Natural killer cell treated with Interleukin-12 subunit alpha and Interleukin-12 subunit beta and Interleukin-15 and Interleukin-18, amount 100 ng/mL, for 72 hours (primary cell): ENCODE data around the gene NUSAP1. TPM values are rescaled to one million over a fixed set of nuclear protein-coding genes. Genes with fewer than 3 reads are reported as not detected.
"Not testable (repeated sequence)": the region's sequence is repeated elsewhere in the genome, so short reads cannot be mapped to it uniquely, and the experiment has no call there.

Experiments used
- ATAC-seq, 2 donors: fragments of 150-1000 bp; cut with Tn5 transposase in 1 of 2; sonication (Bioruptor Pico), chemical (Tn5 transposase) in 1 of 2; 2 replicates each; pipeline ENCODE4 v1.10.0; 2021
- DNase-seq: peaks from one replicate; pipeline ENCODE4 v3.0.0; 2022; ENCODE audit warnings: low spot score
- H3K27ac Mint-ChIP-seq, 2 donors: 1 replicate in 1 of 2; 2 replicates in 1 of 2; pipeline ENCODE4 v1.8.0; 2022; ENCODE audit warnings: mixed read lengths in 2 of 2, mild to moderate bottlenecking in 1 of 2, moderate library complexity in 1 of 2
- H3K27me3 Mint-ChIP-seq, 2 donors: 1 replicate in 1 of 2; 2 replicates in 1 of 2; pipeline ENCODE4 v1.8.0; 2022; ENCODE audit warnings: mixed read lengths in 2 of 2
- H3K36me3 Mint-ChIP-seq: one replicate; pipeline ENCODE4 v1.8.0; 2022; ENCODE audit warnings: mixed read lengths
- H3K4me1 Mint-ChIP-seq, 2 donors: 1 replicate in 1 of 2; 2 replicates in 1 of 2; pipeline ENCODE4 v1.8.0; 2022; ENCODE audit warnings: low read depth in 2 of 2, mixed read lengths in 2 of 2, mild to moderate bottlenecking in 1 of 2
- H3K4me3 Mint-ChIP-seq: one replicate; pipeline ENCODE4 v1.8.0; 2022; ENCODE audit warnings: mixed read lengths
- H3K9me3 Mint-ChIP-seq: 2 replicates; pipeline ENCODE4 v1.8.0; 2022; ENCODE audit warnings: mixed read lengths
- total RNA-seq, 2 donors: library from RNA; stranded (reverse); gene quantifications; one replicate each; pipeline ENCODE4 v1.2.3, GENCODE V29; 2022

The NUSAP1 gene
- total RNA-seq, 2 donors from 2014 or later: 80.5 to 118 TPM

DNA sequence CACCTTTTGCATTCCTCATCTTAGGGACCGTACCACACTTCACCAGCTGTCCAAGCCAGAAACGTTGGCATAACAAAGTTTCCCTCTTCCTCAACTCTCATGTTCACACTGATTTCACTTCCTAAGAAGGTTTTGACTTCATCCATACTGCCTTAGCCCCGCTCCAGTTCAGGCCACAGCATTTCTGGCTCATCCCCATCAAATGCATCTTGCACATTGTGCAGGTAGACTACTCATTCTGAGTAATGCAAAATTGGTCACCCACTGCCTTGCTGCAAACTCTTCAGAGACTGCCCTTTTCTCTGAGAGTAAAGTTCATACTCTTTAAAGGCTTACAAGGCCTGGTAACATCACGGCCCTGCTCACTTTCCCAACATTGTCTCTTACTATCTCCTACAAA is 8.8 kb downstream of the NUSAP1 start:
- Mint-ChIP-seq H3K4me3 (no peak overlapping the region), H3K27me3 (no peaks in the 10 kb centered on the region), H3K36me3 (peaks cover 28% of the 10 kb centered on the region), H3K27ac (no peak overlapping the region), H3K9me3 (no peaks in the 10 kb centered on the region), H3K4me1 (peaks cover 15 to 16% of the 10 kb centered on the region in 2 donors)
- ATAC-seq (no peak), DNase-seq (no peak)

- peaks cover 12% of the 10 kb centered on the region for H3K36me3 Mint-ChIP-seq
- ATAC-seq: no peak
Measured at GRCh38 chr15:41347236-41347635, 14.6 kb downstream of the NUSAP1 start.

DNA sequence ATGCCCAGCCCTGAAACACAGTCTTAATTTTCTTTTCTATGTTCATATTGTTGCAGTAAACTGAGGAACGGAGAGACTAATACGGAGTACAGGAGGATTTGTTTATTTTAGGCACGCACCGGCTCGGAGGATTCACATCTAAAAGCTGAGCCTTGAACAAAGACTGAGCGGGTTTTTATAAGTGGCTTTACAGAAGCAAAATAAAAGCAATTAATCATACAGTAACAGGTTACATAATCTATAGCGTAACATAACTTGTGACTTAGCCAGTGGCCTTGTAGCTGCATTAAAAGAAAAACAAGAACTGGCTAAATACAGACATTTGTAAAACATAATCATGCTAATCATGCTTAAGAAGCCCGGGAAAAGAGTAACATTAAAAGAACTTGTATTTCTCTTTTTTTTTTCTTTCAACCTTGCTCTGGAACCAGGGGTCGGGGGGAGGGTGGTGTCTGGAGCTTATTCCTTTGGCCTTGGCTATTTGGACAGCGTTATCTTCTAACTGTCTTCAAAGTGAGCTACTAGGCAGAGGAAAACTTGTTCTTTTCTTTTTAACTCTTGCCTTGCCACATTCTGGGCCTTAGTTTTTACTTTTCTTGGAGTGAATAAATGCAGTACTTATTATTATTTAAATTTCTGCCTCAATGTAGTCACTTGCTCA is 17.5 kb downstream of the NUSAP1 start:
- no peaks in the 10 kb centered on the region for H3K9me3 Mint-ChIP-seq
- no peak overlapping the region for H3K27ac Mint-ChIP-seq
- ATAC-seq: no peak
- peaks cover 12% of the 10 kb centered on the region for H3K36me3 Mint-ChIP-seq
- no peaks in the 10 kb centered on the region for H3K4me1 Mint-ChIP-seq
- H3K27me3 Mint-ChIP-seq: no peaks in the 10 kb centered on the region
- H3K4me3 Mint-ChIP-seq: no peak overlapping the region
- DNase-seq: no peak

More at GRCh38 chr15:41347236-41347635, 14.6 kb downstream of the NUSAP1 start:
- no peak for DNase-seq
- no peaks in the 10 kb centered on the region for H3K27me3 Mint-ChIP-seq
- H3K4me1 Mint-ChIP-seq: no peaks in the 10 kb centered on the region
- H3K27ac Mint-ChIP-seq: no peak overlapping the region
- H3K9me3 Mint-ChIP-seq: no peaks in the 10 kb centered on the region
- H3K4me3 Mint-ChIP-seq: no peak overlapping the region

DNA sequence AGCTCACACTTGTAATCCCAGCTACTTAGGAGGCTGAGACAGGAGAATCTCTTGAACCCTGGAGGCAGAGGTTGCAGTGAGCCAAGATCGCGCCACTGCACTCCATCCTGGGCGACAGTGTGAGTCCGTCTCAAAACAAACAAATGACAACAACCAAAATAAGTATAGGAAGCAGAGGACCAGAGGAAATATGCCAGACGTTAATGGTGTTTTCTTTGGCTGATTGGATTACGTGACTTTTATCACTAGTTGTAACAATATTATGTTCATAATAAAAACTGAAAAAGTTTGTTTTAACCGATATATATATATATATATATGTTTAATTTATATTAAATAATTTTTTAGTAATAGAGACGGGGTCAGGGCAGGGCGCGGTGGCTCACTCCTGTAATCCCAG is 21.7 kb downstream of the NUSAP1 start:
- DNase-seq (no peak), ATAC-seq (no peak)
- no peaks in the 10 kb centered on the region for H3K4me1 Mint-ChIP-seq

GRCh38 chr15:41367418-41367817 is 34.7 kb downstream of the NUSAP1 start:
- Mint-ChIP-seq H3K27me3 (no peaks in the 10 kb centered on the region), H3K4me3 (no peak overlapping the region), H3K4me1 (no peaks in the 10 kb centered on the region), H3K27ac (no peak overlapping the region), H3K9me3 (no peaks in the 10 kb centered on the region), H3K36me3 (no peaks in the 10 kb centered on the region)
- no peak for ATAC-seq
- no peak for DNase-seq

More for the DNA sequence above, 21.7 kb downstream of the NUSAP1 start:
- Mint-ChIP-seq H3K4me3 (no peak overlapping the region), H3K27ac (no peak overlapping the region), H3K36me3 (peaks cover 7% of the 10 kb centered on the region), H3K27me3 (no peaks in the 10 kb centered on the region), H3K9me3 (no peaks in the 10 kb centered on the region)

- Mint-ChIP-seq H3K36me3 (no peaks in the 10 kb centered on the region), H3K27ac (no peak overlapping the region), H3K27me3 (no peaks in the 10 kb centered on the region), H3K4me1 (no peaks in the 10 kb centered on the region), H3K4me3 (no peak overlapping the region), H3K9me3 (no peaks in the 10 kb centered on the region)
- ATAC-seq (no peak), DNase-seq (no peak)
Measured at GRCh38 chr15:41377978-41378377, 45.3 kb downstream of the NUSAP1 start.

- H3K4me3 Mint-ChIP-seq, H3K27me3 Mint-ChIP-seq, DNase-seq, H3K27ac Mint-ChIP-seq, H3K9me3 Mint-ChIP-seq, H3K36me3 Mint-ChIP-seq, ATAC-seq, H3K4me1 Mint-ChIP-seq: not testable (repeated sequence)
Measured at GRCh38 chr15:41383974-41384749, 51.5 kb downstream of the NUSAP1 start.

- Mint-ChIP-seq H3K36me3 (peaks cover 2% of the 10 kb centered on the region), H3K4me1 (peaks cover 0 to 6% of the 10 kb centered on the region in 2 donors), H3K9me3 (no peaks in the 10 kb centered on the region), H3K4me3 (no peak overlapping the region), H3K27me3 (no peaks in the 10 kb centered on the region), H3K27ac (no peak overlapping the region)
- ATAC-seq (no peak), DNase-seq (no peak)
Measured at GRCh38 chr15:41387646-41388045, 55.0 kb downstream of the NUSAP1 start.

DNA sequence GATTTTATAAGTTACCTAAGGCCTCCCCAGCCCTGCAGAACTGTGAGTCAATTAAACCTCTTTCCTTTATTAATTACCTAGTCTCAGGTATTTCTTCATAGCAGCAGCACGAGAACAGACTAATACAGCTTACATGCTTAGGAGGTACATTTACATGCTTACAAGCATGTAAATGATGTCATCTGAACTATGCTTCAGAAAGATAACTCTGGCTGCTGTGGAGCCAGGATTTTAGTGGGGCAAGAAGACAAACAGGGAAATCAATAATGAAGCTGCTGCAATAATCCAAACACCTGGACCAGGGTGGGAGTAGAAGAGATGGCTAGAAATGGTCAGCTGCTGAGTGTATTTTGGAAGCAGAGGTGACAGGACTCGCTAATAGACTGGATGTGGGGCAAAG is 60.0 kb downstream of the NUSAP1 start:
- ATAC-seq (no peak), DNase-seq (no peak)
- H3K36me3 Mint-ChIP-seq: peaks cover 19% of the 10 kb centered on the region
- H3K4me3 Mint-ChIP-seq: no peak overlapping the region
- H3K9me3 Mint-ChIP-seq: no peaks in the 10 kb centered on the region
- H3K27me3 Mint-ChIP-seq: no peaks in the 10 kb centered on the region
- H3K4me1 Mint-ChIP-seq: peaks cover 9 to 18% of the 10 kb centered on the region in 2 donors
- no peak overlapping the region for H3K27ac Mint-ChIP-seq

DNA sequence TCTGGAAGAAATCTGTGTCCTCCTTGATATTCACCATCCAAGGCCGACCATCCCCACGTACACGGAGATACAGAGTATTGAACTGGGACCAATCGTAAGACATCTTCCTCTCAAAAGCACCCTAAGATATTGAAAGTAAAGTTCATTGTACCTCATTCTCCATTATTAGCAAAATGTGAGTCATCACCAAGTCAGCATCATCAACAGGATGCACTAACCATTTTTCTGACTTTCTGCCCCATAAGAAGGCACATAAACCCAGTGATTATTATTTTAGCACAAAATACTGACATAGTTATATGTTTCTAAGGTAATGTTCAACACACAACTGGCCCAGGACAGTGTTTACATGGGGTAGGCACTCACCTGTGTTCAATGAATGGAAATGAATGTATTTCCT is 62.2 kb downstream of the NUSAP1 start:
- H3K27me3 Mint-ChIP-seq: no peaks in the 10 kb centered on the region
- peaks cover 19% of the 10 kb centered on the region for H3K36me3 Mint-ChIP-seq
- peaks cover 9 to 18% of the 10 kb centered on the region in 2 donors for H3K4me1 Mint-ChIP-seq
- H3K4me3 Mint-ChIP-seq: no peak overlapping the region
- ATAC-seq: no peak
- no peaks in the 10 kb centered on the region for H3K9me3 Mint-ChIP-seq
- H3K27ac Mint-ChIP-seq: no peak overlapping the region
- no peak for DNase-seq

GRCh38 chr15:41396111-41396510 is 63.4 kb downstream of the NUSAP1 start:
- H3K27ac Mint-ChIP-seq: peak overlapping the region in 1 of 2 donors; percentile 6
- no peak for DNase-seq
- H3K36me3 Mint-ChIP-seq: peaks cover 19% of the 10 kb centered on the region
- no peak for ATAC-seq
- H3K4me1 Mint-ChIP-seq: peaks cover 9 to 18% of the 10 kb centered on the region in 2 donors
- no peaks in the 10 kb centered on the region for H3K9me3 Mint-ChIP-seq
- H3K27me3 Mint-ChIP-seq: no peaks in the 10 kb centered on the region
- H3K4me3 Mint-ChIP-seq: no peak overlapping the region

DNA sequence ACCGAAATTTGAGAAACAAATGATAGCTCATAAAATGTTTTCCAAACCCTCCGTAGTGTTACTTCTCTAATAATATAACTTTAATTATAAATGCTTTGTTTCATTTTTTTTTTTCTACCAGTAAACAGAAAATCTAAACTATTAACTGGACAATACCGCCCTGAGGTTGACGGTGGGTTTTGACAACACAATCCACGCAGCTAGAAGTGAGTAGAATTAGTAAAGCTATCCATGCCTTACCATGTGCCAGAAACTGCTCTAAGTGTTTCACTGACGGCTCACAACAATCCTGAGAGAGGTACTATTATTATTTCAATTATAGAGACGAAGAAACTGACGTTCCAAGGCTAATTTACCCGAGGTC is 69.2 kb downstream of the NUSAP1 start:
- H3K27ac Mint-ChIP-seq: peak overlapping the region; percentile 86 to 94
- H3K36me3 Mint-ChIP-seq: no peaks in the 10 kb centered on the region
- H3K4me1 Mint-ChIP-seq: peaks cover 12 to 13% of the 10 kb centered on the region in 2 donors
- H3K27me3 Mint-ChIP-seq: no peaks in the 10 kb centered on the region
- H3K4me3 Mint-ChIP-seq: peak overlapping the region; percentile 92
- no peaks in the 10 kb centered on the region for H3K9me3 Mint-ChIP-seq
- DNase-seq (no peak), ATAC-seq (no peak)

DNA sequence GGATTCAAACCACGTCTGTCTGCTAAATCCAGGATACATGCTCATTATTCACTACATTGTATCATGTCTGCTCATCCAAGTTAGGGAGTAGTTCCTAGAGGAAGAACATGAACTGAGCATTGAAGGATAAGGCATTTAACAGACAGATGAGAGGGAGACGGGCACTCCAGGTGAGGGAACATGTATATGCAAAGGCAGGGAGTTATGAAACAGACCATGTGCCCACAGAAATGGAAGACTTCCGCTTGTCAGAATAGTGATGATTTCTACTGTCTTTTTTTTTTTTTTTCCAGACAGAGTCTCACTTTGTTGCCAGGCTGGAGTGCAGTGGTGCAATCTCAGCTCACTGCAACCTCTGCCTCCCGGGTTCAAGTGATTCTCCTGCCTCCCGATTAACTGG is 74.7 kb downstream of the NUSAP1 start:
- no peak for DNase-seq
- no peak overlapping the region for H3K27ac Mint-ChIP-seq
- H3K27me3 Mint-ChIP-seq: no peaks in the 10 kb centered on the region
- no peak for ATAC-seq
- peaks cover 11 to 12% of the 10 kb centered on the region in 2 donors for H3K4me1 Mint-ChIP-seq
- no peaks in the 10 kb centered on the region for H3K9me3 Mint-ChIP-seq
- H3K36me3 Mint-ChIP-seq: no peaks in the 10 kb centered on the region
- no peak overlapping the region for H3K4me3 Mint-ChIP-seq

DNA sequence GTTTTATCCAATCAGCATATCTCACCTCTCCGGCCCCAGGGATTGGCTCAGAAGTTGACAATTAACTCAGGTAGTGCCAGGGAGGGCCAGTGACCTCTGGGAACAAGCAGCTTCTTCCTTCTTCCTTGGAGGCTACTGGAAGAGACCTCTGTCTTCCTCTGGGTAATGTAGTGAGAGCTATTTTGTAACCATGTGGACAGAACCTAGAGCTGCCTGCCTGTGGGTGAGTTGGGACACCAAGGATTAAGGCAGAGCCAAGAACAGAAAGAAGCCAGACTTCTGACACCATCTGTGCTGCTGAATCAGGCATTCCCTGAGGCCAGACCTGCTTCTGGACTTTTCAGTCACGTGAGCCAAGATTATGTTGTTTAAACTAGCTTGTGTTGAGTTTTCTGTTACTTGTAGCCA is 75.6 kb downstream of the NUSAP1 start:
- H3K4me1 Mint-ChIP-seq: peaks cover 6 to 7% of the 10 kb centered on the region in 2 donors
- no peaks in the 10 kb centered on the region for H3K9me3 Mint-ChIP-seq
- DNase-seq: no peak
- no peak for ATAC-seq
- H3K4me3 Mint-ChIP-seq: no peak overlapping the region
- no peaks in the 10 kb centered on the region for H3K36me3 Mint-ChIP-seq
- no peaks in the 10 kb centered on the region for H3K27me3 Mint-ChIP-seq
- no peak overlapping the region for H3K27ac Mint-ChIP-seq
